ENCODE measurements around the gene OR6S1. TPM values are rescaled to one million over a fixed set of nuclear protein-coding genes. Genes with fewer than 3 reads are reported as not detected.

The OR6S1 gene
- polyA plus RNA-seq, 1 of the 3 experiments (the other 2 are of a cell fraction) = not detected

DNA sequence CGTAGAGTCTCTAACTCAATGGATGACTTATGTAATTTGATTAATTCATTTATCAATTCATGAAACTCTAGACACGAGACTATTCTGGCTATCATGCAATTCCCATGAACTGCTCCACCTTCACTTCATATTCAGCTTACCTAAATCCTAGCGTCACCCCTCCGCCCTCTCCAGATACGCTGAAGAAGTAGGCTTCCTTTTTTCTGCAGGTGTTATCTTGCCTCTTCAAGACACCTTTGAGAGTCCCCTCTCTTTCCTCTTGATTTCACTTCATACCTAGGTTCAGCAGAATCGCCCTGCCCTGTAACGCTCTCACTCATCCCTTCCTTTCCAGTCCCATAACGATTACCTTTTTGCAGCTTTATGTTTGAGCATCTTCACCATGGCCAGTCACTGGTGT, 38.9 kb upstream of the OR6S1 start:
- WGBS (ENCODE audit: low lambda C conversion rate) = 21% methylated on average over 7 of the region's 8 CpGs
- H3K36me3 ChIP-seq (replicated peaks in 1 of 2; ENCODE audit: control insufficient read depth in 1 of 2, insufficient read depth in 2 of 2, low read length in 1 of 2) = no peaks in the 10 kb centered on the region
- POLR2A ChIA-PET = no interaction called here
- TF ChIP-seq FOSL2 (IDR thresholded peaks at IDR 0.05; ENCODE audit: borderline replicate concordance, low read depth) (no peak), MEF2A (IDR thresholded peaks at IDR 0.05; ENCODE audit: borderline replicate concordance, low read depth) (no peak), TEAD4 (IDR thresholded peaks at IDR 0.05; ENCODE audit: borderline replicate concordance, insufficient read depth) (no peak)
- TF ChIP-seq, protein P1, sequence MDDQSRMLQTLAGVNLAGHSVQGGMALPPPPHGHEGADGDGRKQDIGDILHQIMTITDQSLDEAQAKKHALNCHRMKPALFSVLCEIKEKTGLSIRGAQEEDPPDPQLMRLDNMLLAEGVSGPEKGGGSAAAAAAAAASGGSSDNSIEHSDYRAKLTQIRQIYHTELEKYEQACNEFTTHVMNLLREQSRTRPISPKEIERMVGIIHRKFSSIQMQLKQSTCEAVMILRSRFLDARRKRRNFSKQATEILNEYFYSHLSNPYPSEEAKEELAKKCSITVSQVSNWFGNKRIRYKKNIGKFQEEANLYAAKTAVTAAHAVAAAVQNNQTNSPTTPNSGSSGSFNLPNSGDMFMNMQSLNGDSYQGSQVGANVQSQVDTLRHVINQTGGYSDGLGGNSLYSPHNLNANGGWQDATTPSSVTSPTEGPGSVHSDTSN (IDR thresholded peaks at IDR 0.05) = no peak
- CTCF ChIA-PET = interaction anchor here (0.8 to 5.5 kb wide), 6 partner anchors 11 to 291 kb away, joined by 3 to 25 read pairs (median 4); no protein-coding TSS in a partner anchor
- peaks cover 23% of the 10 kb centered on the region for H3K27me3 ChIP-seq (ENCODE audit: insufficient read depth)
- H3K9ac ChIP-seq = no peak overlapping the region
- no peaks in the 10 kb centered on the region for H3K9me2 ChIP-seq
- H3K4me2 ChIP-seq = peak overlapping the region; percentile 97
- H3K27ac ChIP-seq (ENCODE audit: low read depth in 2 of 2, low read length in 1 of 2) = no peak overlapping the region
- peak overlapping the region; percentile 93 to 97 for H3K4me3 ChIP-seq (ENCODE audit: low read depth in 2 of 2, low read length in 1 of 2)
- H3K9me3 ChIP-seq = no peaks in the 10 kb centered on the region
- H3F3A ChIP-seq (replicated peaks; ENCODE audit: insufficient read depth) = peaks cover 37% of the 10 kb centered on the region
- H4K20me1 ChIP-seq (ENCODE audit: insufficient read depth) = no peaks in the 10 kb centered on the region
- H2AFZ ChIP-seq (ENCODE audit: low read depth) = peak overlapping the region; percentile 97
- H3K4me1 ChIP-seq (ENCODE audit: control insufficient read depth in 1 of 2, insufficient read depth in 2 of 2, low read depth in 1 of 2, low read length in 1 of 2) = peaks cover 5 to 26% of the 10 kb centered on the region in 2 experiments; a peak in 3 of 4 replicates
- no peak for DNase-seq
- no peaks in the 10 kb centered on the region for H3K79me2 ChIP-seq (ENCODE audit: insufficient read depth)

DNA sequence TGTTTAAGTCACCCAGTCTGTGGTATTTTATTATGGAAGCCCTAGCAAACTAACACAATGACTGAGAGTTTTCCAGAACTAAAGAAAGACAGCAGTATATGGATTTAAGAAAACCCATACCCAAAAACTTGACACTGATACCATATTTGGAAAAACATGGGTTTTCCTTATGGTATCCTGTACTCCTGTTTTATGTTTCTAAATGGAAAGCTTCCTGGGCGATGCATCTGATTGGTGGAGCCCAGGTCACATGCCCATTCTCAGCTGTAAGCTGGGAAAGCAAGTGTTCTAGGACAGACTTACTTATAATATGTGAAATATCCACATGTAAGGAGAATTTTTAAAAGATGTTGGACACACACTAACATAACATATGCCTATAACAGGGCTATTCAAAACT, 38.4 kb upstream of the OR6S1 start:
- no peak overlapping the region for H3K9ac ChIP-seq
- ChIA-PET POLR2A (no interaction called here), CTCF (interaction anchor here (1.8 to 5.5 kb wide), 2 partner anchors 37 to 70 kb away, joined by 3 to 25 read pairs; no protein-coding TSS in a partner anchor)
- peak overlapping the region; percentile 93 to 97; a peak in 3 of 4 replicates for H3K4me3 ChIP-seq (ENCODE audit: low read depth in 2 of 2, low read length in 1 of 2)
- H3K4me2 ChIP-seq = peak overlapping the region; percentile 97
- no peaks in the 10 kb centered on the region for H3K9me2 ChIP-seq
- peak; percentile 29 for DNase-seq
- H3K79me2 ChIP-seq (ENCODE audit: insufficient read depth) = no peaks in the 10 kb centered on the region
- peaks cover 32% of the 10 kb centered on the region for H3F3A ChIP-seq (replicated peaks; ENCODE audit: insufficient read depth)
- peak overlapping the region; percentile 47; the same call in 1 of the 2 replicates for H2AFZ ChIP-seq (ENCODE audit: low read depth)
- no peaks in the 10 kb centered on the region for H3K36me3 ChIP-seq (replicated peaks in 1 of 2; ENCODE audit: control insufficient read depth in 1 of 2, insufficient read depth in 2 of 2, low read length in 1 of 2)
- H3K27ac ChIP-seq (ENCODE audit: low read depth in 2 of 2, low read length in 1 of 2) = no peak overlapping the region
- no peaks in the 10 kb centered on the region for H3K9me3 ChIP-seq
- TF ChIP-seq NRF1 (IDR thresholded peaks at IDR 0.05; ENCODE audit: low read depth, low read length) (no peak), CHD2 (IDR thresholded peaks at IDR 0.05; ENCODE audit: low read length, partially characterized antibody) (no peak), MEF2A (IDR thresholded peaks at IDR 0.05; ENCODE audit: borderline replicate concordance, low read depth) (no peak), YY1 (IDR thresholded peaks at IDR 0.05; ENCODE audit: low read depth) (no peak)
- TF ChIP-seq, protein P2, sequence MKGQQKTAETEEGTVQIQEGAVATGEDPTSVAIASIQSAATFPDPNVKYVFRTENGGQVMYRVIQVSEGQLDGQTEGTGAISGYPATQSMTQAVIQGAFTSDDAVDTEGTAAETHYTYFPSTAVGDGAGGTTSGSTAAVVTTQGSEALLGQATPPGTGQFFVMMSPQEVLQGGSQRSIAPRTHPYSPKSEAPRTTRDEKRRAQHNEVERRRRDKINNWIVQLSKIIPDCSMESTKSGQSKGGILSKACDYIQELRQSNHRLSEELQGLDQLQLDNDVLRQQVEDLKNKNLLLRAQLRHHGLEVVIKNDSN (IDR thresholded peaks at IDR 0.05; ENCODE audit: borderline replicate concordance, low read depth) = peak; percentile 89
- peaks cover 5 to 26% of the 10 kb centered on the region in 2 experiments; a peak in 3 of 4 replicates for H3K4me1 ChIP-seq (ENCODE audit: control insufficient read depth in 1 of 2, insufficient read depth in 2 of 2, low read depth in 1 of 2, low read length in 1 of 2)
- no peaks in the 10 kb centered on the region for H4K20me1 ChIP-seq (ENCODE audit: insufficient read depth)
- WGBS (ENCODE audit: low lambda C conversion rate) = 14% methylated on average over 1 of the region's 1 CpG
- peaks cover 25% of the 10 kb centered on the region for H3K27me3 ChIP-seq (ENCODE audit: insufficient read depth)

DNA sequence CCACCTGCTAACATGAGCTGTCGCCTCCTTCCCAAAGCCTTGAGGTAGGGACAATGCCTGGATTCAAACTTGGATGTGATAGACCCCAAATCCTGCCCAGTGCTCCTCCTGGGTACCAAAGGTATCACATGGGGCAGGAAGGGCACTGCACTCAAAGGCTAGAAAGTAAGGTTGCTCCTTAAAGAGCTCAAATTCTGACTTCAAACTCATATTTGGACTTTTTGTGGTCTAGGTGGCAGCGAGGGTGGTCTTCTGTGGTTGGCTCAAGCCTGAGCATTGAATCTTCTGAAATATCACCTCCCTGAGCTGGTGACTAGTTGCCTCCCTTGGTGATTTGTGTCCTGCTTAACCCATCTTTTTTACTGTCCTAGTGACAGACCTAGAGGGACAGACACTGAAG, 34.6 kb upstream of the OR6S1 start:
- peaks cover 47% of the 10 kb centered on the region for H3K27me3 ChIP-seq (ENCODE audit: insufficient read depth)
- no peak overlapping the region for H3K9ac ChIP-seq
- H3K9me3 ChIP-seq = no peaks in the 10 kb centered on the region
- ChIA-PET CTCF (no interaction called here), POLR2A (no interaction called here)
- no peaks in the 10 kb centered on the region for H4K20me1 ChIP-seq (ENCODE audit: insufficient read depth)
- no peak for DNase-seq
- H3K4me1 ChIP-seq (ENCODE audit: control insufficient read depth in 1 of 2, insufficient read depth in 2 of 2, low read depth in 1 of 2, low read length in 1 of 2) = peaks cover 5 to 8% of the 10 kb centered on the region in 2 experiments; a peak in 3 of 4 replicates
- no peak overlapping the region for H3K4me2 ChIP-seq
- no peaks in the 10 kb centered on the region for H3K79me2 ChIP-seq (ENCODE audit: insufficient read depth)
- H3K27ac ChIP-seq (ENCODE audit: low read depth in 2 of 2, low read length in 1 of 2) = no peak overlapping the region
- H3K36me3 ChIP-seq (replicated peaks in 1 of 2; ENCODE audit: control insufficient read depth in 1 of 2, insufficient read depth in 2 of 2, low read length in 1 of 2) = no peaks in the 10 kb centered on the region
- no peak overlapping the region for H3K4me3 ChIP-seq (ENCODE audit: low read depth in 2 of 2, low read length in 1 of 2)
- 20% methylated on average over 2 of the region's 2 CpGs for WGBS (ENCODE audit: low lambda C conversion rate)
- H3K9me2 ChIP-seq = no peaks in the 10 kb centered on the region
- H3F3A ChIP-seq (replicated peaks; ENCODE audit: insufficient read depth) = peaks cover 9% of the 10 kb centered on the region
- H2AFZ ChIP-seq (ENCODE audit: low read depth) = no peak overlapping the region
- TF ChIP-seq MEF2A (IDR thresholded peaks at IDR 0.05; ENCODE audit: borderline replicate concordance, low read depth) = no peak
- no peak for TF ChIP-seq TCF12 (IDR thresholded peaks at IDR 0.05)
- no peak for TF ChIP-seq RCOR1 (IDR thresholded peaks at IDR 0.05; ENCODE audit: low read length)
- TF ChIP-seq NRF1 (IDR thresholded peaks at IDR 0.05; ENCODE audit: low read depth, low read length) = no peak
- no peak for TF ChIP-seq CHD2 (IDR thresholded peaks at IDR 0.05; ENCODE audit: low read length, partially characterized antibody)
- no peak for TF ChIP-seq EP300 (IDR thresholded peaks at IDR 0.05; ENCODE audit: borderline replicate concordance in 1 of 2, low read depth in 1 of 2, low read length in 1 of 2)
- no peak for TF ChIP-seq RFX5 (IDR thresholded peaks at IDR 0.05; ENCODE audit: low read length)
- no peak for TF ChIP-seq MXI1 (IDR thresholded peaks at IDR 0.05; ENCODE audit: low read depth, low read length)
- TF ChIP-seq, protein P2 (IDR thresholded peaks at IDR 0.05; ENCODE audit: borderline replicate concordance, low read depth) = no peak
- no peak for TF ChIP-seq YY1 (IDR thresholded peaks at IDR 0.05; ENCODE audit: low read depth)
- TF ChIP-seq, protein P1 (IDR thresholded peaks at IDR 0.05) = no peak
